Endothelial cell of hepatic sinusoid (primary cell): ENCODE data around the gene NDST1.

Source experiments
- in situ Hi-C: cut with HindIII; loops from 2 replicates; pipeline ENCODE4 v1.10.0; 2017; ENCODE audit warnings: low sequenced_read_pairs

NDST1 gene

DNA sequence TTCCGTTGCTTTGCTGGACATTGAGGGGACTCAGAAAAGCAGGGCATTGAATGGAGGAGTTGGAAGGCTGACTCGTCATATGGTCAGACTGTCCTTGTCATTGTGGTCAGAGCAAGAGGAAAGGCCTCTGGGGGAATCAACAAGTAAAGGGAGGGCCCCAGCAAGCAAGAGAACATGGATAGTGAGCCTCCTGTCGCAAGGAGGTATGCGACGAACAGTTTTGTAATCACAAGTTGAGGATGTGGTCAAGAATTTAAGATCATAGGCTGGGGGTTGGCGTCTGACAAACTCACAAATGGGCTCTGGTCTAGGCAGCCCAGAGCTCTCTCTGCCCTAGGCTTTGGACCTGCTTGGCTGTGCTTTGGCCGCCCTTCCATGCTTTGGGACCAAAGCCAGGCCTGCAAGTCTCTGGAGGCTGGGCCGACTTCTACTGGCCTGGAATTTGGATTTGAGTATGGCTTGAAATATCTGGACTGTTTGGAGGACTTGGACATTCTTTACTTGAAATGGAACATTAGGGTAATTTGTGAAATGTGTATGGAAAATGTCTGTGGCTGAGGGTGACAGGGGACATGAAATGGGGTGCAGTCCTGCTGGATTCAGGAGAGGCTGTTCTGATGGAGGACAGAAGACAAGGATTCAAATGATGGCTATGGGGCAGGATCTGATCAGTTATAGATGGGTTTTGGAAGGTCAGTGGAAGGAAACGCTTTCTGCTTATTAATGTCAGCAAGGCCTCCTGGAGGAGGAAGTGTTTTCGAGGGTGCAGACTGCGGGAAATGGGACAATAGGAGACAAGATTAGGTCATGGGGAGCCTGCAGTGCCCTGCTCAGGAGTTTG lies 19.2 kb upstream of the NDST1 start:
- in situ Hi-C loops: no loop called here

DNA sequence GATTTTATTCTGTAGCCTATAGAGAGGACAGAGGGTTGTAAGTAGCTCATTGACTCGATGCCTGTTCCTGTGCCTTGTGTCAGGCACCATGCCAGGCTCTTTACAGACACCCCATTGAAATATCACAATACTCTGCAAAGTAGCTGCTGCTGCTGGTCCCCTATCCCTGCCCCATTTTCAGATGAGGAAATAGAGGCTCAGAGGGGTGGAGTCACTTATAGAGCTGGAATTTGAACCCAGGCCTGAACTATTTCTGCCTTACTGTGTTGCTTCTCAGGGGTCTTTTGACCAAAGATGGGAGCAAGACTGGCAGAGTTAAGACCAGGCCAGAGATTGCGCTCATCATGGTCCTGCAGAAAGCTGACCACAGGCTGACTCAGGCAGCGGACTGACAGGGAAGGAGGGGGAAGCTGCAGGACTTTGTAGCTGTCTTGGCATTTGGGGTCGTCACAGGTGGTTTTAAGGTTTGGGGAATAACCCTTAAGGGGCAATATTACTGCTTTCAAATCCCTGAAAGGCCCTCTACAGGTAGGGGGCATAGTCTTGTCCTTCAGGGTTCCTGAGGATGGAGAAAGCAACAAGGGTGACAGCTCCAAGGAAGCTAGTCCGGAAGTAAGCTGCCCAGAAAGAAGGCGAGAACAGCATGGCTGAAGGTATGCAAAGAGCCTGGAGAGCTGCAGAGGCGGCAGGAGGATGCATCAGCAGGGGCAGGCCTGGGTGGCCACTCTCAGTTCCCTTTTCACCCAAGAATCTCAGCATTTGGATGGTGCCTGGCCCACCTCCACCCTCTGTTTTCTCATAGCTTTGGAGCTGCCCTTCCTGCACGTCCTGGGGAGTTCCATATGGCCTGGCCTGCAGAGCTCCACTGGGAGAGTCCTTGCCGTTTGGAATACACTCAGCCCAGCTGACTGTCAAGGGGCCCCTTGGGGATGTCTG lies 18.3 kb upstream of the NDST1 start:
- in situ Hi-C loops: no loop called here

DNA sequence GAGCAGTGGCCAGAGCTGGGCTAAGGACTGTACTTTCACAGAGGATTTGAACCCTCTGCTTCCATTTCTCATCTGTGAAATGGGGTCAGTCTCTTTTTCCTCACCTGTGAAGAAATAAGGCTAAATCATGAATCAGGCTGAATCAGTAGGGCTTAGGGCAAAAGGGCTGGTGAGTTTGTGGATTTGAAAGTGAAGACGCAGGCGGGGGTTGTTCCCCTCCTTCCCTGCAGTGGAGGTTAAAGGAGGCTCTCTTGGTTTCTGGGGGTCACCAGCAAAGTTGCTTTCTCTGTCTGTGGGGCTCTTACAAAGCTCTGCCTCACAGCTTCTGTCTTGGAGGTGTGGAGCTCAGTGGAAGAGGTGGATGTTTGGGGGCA lies 17.6 kb upstream of the NDST1 start:
- in situ Hi-C loops: no loop called here

DNA sequence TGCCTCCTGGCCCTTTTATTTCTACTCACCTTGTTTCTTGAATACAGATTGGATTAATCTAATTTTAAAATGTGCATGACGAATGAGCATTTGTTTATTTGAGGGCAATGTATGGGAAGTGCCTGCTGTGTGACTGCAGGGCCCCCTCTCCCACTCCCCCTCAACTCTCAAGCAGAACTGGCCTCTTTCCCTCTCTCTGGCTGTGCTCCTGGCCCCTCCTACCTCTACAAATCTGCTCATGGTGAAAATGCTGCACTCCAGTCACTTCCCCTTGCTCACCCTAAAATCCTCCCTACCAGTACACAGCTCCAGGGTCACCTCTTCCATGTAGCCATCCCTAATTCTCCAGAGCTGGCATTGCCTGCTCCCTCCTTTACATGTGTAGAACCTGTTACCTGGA lies 17.2 kb upstream of the NDST1 start:
- in situ Hi-C loops: no loop called here

DNA sequence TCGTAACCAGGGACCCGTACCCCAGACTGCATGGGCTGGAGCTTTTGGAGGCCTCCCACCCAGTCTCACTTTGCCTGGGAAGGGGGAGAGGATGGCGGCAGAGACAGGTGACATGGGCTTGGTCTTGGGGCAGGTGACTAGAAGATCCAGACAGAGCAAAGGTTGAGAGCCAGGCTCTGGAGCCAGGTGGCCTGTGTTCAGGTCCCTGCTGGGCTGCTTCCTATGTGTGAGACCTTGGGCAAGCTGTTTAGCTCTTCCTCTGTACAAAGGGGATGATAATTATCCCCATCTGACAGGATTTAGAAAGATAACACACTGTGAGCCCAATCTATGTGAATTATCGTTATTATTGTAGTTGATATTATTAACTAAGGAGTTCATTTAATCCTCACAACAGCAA lies 16.1 kb upstream of the NDST1 start:
- in situ Hi-C loops: no loop called here

DNA sequence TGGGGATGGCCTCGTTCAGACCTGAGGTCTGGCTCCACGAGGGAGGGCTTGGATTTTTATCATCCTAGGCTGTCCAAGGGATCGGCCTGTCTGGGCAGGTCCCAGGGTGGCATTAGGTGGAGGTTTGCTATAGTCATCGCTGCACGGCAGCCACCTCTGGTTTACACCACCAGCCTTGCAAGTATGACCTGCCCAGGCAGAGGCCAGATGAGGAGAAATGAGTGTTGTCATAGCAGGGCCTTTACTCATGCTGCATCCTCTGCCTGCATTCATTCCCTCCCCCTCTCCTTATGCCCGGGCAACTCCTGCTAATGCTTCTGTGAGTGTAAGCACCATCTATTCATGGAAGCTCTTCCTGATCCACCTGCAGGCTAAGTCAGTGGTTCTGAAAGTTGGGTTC lies 15.3 kb upstream of the NDST1 start:
- in situ Hi-C loops: no loop called here

DNA sequence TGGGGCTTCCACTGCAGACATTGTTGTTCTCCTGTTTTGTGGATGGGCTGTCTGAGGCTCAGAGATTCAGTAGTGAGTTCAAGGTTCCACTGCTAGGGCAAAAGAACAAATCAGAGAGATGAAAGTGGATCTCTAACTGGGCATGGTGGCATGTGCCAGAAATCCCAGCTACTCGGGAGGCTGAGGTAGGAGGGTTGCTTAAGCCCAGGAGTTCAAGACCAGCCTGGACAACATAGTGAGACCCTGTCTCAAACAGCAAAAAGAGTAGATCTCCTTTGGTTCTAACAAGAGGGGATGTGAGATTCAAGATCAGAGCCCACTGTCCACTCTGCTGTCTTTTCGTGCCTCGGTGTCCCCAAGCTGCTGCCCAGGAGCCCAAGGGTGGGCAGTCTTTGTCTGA lies 11.8 kb upstream of the NDST1 start:
- in situ Hi-C loops: no loop called here

DNA sequence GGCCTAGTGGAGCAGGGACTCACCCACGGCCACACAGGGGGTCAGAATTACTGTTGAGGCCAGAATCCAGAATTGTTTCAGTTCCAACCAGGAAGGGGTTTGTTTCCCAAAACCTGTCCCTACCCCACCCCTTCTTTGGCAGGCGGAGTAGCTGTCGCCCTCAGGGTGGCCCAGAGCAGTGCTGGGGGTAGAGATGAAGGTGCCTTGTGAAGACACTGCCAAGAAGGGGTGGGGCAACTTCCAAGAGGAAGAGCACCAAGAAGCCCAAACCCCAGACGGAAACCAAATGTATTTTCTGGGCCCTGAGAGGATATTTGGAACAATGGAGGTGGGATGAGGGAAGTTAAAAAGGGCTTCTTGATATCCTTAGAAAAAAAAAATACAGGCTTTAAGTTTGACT lies 11.4 kb upstream of the NDST1 start:
- in situ Hi-C loops: no loop called here

DNA sequence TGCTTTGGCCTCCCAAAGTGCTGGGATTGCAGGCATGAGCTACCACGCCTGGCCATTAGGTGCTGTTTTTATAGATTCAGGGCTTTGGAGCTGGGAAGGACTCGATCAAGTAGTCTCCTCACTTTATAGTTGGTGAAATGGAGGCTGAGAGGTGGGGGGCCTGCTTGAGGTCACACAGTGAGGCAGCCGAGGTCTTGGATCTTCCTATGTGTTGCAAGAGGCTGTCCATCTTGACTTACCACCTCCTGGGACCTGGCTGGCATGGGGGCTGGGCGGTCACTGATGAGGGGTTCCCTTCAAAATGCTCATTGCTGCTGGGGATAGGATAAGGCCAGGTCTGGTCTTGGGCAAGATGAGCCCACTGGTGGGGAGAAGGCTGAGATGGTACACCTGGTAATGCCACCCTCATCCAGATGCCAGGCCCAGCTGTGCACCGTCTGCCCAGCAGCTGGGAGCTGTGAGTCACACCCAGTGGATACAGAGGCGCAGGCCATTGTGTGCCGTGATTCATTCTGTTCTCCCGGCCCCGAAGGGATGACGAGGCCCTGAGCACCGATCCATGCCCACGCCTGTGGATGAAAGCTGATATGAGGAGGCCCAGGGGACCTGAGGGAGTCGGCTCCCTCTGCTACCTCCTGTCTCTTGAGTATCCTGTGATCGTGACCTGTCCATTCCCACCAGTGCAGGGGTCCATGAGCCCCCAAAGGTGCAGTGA lies 10.5 kb upstream of the NDST1 start:
- in situ Hi-C loops: no loop called here

DNA sequence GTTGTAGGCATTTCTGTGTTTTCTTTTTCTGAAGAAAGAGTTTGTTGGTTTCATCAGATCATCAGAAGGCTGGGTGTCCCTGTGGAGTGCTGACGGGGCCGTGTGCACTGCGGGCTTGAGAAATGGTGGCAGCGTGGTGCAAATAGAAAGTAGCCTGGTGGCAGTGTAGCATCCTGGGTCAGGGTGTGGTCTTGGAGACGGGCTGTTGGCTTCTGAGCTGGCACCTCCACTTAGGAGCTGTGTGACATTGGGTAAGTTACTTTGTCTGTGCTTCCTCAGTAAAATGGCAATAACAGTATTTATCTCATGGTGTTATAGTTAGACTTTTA lies 10.0 kb upstream of the NDST1 start:
- in situ Hi-C loops: no loop called here

DNA sequence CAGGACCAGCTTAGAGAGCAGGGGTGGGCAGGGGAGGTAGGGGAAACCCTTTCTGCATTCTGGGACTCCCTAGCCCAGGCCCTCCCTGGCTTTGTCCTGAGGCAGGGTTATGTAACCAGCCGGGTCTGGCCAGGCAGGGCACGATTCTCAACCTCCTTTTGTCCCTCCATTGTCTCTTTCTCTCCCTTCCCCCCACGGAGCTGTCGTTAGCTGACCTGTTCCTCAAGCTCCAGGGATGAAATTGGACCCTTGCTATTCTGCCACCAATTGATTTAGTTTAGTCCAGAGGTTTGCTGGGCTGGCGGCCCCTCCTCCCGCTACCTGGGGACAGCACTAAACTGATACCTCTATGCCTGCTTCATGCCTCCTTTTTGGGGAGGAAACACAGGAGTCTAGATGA lies 9.4 kb upstream of the NDST1 start:
- in situ Hi-C loops: no loop called here

DNA sequence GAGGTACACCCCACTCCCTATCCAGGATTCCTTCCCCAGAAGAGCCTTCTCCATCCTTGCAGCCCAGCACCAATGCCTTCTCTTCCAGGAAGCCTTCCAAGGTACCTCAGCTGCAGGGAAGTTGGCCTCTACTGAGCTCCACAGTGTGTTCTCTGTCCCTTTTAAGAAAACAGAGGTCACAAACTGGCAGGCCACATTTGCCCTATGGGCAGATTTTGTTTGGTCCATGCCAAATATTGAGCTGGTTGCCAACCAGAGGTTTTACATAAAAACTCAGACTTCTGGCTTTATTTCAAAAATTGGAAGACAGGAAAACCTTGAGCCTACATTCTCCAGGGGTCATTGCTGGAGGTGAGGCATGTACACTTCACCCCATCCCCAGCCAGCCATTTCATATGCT lies 9.0 kb upstream of the NDST1 start:
- in situ Hi-C loops: no loop called here

DNA sequence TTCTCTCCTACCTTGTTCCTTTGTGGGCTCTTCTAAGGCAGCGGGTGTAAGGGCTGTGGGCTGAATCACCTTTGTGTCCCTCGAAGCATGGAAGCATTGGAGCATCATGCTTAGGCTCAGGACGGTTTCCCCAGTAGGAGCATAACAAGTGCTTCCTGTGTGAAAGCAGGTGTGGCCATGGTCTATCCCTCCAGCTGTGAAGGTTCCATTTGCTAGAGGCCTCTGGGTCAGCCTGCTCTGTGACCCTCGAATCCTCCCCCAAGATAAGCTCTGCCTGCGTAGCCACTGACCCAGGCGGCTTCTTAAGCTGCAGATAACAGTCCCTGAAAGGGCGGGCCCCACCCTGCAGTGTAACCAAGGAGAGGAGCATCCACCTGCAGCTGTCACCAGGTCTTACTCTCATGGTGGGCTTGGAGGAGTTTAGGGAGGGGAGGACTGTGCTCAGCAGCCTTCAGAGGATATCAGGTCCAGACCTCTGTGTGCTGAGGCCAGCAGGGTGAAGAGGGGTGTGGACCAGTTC lies 8.4 kb upstream of the NDST1 start:
- in situ Hi-C loops: no loop called here

DNA sequence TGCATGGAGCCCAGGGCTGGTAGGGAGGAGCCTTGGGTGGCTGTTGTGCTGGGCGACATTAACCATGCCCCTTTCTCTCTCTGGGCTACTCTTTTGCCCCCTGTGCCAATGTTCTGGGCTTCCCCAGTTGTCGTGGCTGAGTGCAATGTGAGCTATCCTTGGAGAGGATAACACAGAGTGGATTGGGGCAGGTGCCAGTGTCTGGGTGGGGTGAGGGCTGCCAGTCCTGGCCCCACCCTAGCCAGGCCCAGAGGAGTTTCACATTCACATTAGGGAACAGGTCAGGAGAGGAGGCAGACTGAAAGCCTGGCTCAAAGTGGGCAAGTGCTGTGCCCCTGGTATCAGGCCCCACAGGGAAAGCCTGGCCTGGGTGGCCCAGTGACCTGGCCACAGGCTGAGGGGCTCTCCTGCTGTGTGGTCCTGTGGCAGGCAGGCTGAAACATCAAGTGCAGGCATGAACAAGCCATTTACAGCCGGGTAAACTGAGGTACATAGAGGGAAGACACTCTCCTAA lies 7.5 kb upstream of the NDST1 start:
- in situ Hi-C loops: no loop called here

DNA sequence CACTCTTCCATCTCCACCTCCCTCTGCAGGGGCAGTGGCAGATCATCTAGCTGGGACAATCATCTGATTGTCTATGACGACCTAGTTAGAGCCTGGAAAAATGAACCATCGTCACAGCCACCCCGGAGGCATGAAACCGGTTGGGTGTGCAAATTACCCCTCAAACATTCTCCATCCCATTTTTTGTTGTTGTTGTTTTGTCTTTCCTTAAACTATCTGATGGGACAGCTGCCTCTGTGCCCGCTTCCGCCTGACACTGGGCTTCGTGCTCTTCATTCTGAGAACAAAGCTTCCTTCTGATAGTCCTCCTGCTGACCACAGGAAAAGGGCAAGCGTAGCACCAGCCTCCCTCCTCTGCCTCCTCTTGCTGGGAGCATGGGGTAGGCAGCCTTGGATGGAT lies 7.0 kb upstream of the NDST1 start:
- in situ Hi-C loops: no loop called here

DNA sequence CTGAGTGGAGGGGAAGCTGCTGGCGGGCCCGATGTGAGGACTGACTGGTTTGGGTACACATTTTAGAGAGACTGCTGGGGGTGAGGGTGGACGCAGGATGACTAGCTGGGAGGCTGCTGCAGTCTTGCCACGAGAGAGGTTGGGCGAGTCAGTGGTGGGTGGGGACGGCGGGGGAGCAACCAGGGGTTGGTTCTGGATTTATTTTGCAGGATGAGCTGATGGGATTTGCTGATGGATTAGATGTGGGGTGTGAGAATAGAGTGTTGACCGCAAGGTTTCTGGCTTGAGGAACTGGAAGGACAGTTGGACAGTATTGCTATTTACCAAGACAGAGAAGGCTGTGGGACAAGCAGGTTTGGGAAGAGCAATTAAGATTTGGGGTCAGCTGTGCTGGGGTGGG lies 5.8 kb upstream of the NDST1 start:
- in situ Hi-C loops: no loop called here

DNA sequence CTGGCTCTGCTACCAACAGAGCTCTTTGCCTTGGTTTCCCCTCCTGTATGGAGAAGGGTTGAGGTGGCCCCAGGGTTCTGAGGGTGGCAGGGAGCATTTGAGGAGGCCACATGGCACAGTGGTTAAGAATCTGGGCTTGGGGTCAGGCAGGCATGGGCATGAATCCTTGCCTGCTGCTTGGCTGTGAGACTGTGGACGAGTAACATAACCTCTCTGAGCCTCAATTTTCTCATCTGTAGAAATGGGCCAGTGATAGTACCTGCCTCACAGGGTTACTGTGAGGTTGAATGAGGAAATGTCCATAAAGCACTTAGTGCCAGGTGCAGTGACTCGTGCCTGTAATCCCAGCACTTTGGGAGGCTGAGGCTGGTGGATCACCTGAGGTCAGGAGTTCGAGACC lies 5.1 kb upstream of the NDST1 start:
- in situ Hi-C loops: no loop called here

DNA sequence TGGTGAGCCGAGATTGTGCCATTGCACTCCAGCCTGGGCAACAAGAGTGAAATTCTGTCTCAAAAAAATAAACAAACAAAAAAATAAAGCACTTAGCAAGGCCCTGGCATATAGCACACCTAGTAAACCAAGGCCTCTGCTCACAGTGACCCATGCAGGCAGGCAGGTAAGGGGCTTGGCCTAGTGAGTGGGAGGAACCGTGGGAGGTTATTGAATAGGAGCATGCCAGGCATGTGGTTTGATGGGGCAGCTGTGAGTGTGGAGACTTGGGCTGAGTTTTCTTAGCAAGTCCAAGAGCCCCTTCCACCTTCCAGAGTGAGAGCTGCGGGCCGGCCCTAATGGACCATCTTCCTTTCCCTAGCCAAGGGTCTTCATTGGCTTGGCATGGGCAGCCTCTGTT lies 4.5 kb upstream of the NDST1 start:
- in situ Hi-C loops: no loop called here

DNA sequence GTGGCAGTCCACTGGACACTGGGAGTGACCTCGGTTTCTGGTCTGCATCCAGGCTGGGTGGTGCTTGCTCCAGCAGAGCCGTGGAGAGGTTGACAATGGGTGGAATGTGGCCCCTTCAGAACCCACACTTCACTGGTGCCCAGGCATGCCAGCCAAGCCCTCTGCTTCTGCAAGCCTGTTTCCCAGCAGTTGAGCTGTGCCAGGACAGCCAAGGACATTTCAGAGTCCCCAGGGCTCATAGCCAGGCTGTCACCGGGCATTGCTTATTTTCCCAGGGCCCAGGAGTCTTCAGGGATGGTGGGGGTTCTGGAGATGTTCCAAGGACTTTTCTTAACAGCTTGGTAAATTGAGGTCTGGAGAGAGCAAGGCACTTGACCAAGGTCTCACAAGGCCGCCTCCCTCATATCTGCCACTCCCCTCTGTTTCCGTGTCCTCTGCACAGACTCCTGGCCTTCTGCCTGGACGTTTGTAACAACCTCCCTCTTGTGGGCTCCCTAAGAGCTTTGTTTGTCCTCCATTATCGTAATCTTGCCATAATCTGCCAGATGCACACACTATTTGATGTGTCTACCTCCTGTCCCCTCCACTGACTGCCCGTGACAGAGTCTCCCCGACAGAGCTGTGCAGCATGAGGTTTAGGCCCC lies 3.8 kb upstream of the NDST1 start:
- in situ Hi-C loops: no loop called here

DNA sequence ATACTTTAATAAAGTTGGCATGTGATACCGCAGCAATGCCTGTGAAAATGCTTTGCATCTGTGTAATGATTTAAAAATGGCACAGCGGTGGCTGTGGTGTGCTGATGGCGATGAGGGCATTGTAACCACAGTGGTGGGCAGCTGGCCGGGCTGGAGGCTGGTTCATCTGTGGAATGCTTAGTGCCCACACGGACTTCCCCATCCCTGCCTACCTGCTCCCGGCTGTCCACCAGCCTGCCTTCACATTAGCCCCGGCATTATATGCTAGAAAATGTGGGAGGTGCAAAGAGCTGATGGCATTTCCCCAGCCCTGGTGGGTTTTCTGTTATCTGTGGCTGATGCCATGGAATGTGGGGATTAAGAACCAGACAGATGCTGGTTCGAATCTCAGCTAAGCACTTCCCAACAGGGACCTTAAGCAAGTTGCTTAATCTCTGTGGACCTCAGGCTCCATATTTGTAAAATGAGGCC lies 2.9 kb upstream of the NDST1 start:
- in situ Hi-C loops: loop anchor here (5.0 kb wide), 3 partner anchors 43 to 103 kb away; no protein-coding TSS in a partner anchor
